A549 (cell line): ENCODE data around the gene TNS1.

Source experiments
- CEBPB ChIP-seq, 2 experiments: fragments of >200 bp in 1 of 2; sonication (Bioruptor Twin) in 1 of 2; formaldehyde crosslinking in 1 of 2; IDR thresholded peaks; 2 replicates each; pipeline ENCODE4 v1.6.1; 2012 to 2016
- CTCF ChIP-seq: fragments of >200 bp; sonication (Bioruptor Twin); formaldehyde crosslinking; IDR thresholded peaks from 3 replicates; pipeline ENCODE4 v1.5.1; 2016
- EP300 ChIP-seq, 2 experiments: fragments of >200 bp; sonication (Bioruptor Twin); formaldehyde crosslinking; IDR thresholded peaks; 2 replicates in 1 of 2; 3 replicates in 1 of 2; pipeline ENCODE4 v1.6.1; 2016 to 2017
- KDM1A ChIP-seq: fragments of 200-600 bp; sonication (generic); IDR thresholded peaks from 2 replicates; pipeline ENCODE4 v1.6.1; 2016; ENCODE audit warnings: low read depth, mild to moderate bottlenecking
- MAX ChIP-seq: IDR thresholded peaks from 2 replicates; pipeline ENCODE4 v1.6.1; 2012
- MYC ChIP-seq: IDR thresholded peaks from 2 replicates; pipeline ENCODE4 v1.6.1; 2012; ENCODE audit warnings: mild to moderate bottlenecking, inconsistent platforms, low read length, improper control_type of control experiment, borderline replicate concordance
- POLR2AphosphoS2 ChIP-seq: conservative IDR thresholded peaks from 2 replicates; pipeline ENCODE4 v1.6.1; 2012; ENCODE audit warnings: low read length, improper control_type of control experiment, inconsistent platforms
- RCOR1 ChIP-seq: fragments of 150-350 bp; IDR thresholded peaks from 2 replicates; pipeline ENCODE4 v1.6.1; 2014; ENCODE audit warnings: antibody characterized with exemption, low read length, low read depth
- REST ChIP-seq: fragments of 200-600 bp; sonication (generic); IDR thresholded peaks from 2 replicates; pipeline ENCODE4 v1.6.1; 2016; ENCODE audit warnings: antibody characterized with exemption, mild to moderate bottlenecking, moderate library complexity
- ZSCAN20 ChIP-seq: fragments of 250-450 bp; sonication (Bioruptor Pico); IDR thresholded peaks from 2 replicates; pipeline ENCODE4 v1.8.0; 2022; ENCODE audit warnings: mild to moderate bottlenecking, moderate library complexity

GRCh38 chr2:218016810-218017209 lies 14.0 kb upstream of the TNS1 start:
- TF ChIP-seq CTCF (no peak), ZSCAN20 (CRISPR knock-in tag) (no peak), REST (no peak), RCOR1 (no peak), MYC (no peak), POLR2AphosphoS2 (no peak), EP300 (IDR thresholded peaks at IDR 0.05) (no peak), KDM1A (no peak), CEBPB (IDR thresholded peaks at IDR 0.05) (no peak), MAX (no peak)
